Measurements from ENCODE around the gene SPDEF.

DNA sequence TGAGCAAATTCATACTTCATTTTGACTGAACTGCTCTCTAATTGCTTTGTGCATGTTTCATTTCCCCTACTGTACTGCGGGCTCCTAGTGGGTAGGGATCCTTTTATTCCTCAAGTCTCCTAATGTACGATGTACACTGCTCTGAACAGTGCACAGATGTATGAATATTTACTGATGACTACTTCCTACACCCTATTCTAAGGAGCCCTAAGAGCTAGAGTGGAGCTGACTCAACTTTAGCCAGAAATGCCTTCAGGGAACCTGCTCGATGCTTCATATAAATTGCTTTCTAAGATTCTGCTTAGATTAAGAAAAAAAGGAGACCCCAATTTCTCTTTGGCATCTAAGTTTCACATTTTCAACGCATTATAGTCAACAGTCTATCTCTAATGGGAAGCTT is 47.6 kb upstream of the SPDEF start:
- TF ChIP-seq MAX (IDR thresholded peaks at IDR 0.05) (no peak), EP300 (IDR thresholded peaks at IDR 0.05; ENCODE audit: borderline replicate concordance) (no peak), TEAD4 (IDR thresholded peaks at IDR 0.05) (no peak), RAD21 (IDR thresholded peaks at IDR 0.05; ENCODE audit: low read depth) (no peak), ZBTB7A (IDR thresholded peaks at IDR 0.05; ENCODE audit: low read depth) (no peak)
- TF ChIP-seq, protein P1, sequence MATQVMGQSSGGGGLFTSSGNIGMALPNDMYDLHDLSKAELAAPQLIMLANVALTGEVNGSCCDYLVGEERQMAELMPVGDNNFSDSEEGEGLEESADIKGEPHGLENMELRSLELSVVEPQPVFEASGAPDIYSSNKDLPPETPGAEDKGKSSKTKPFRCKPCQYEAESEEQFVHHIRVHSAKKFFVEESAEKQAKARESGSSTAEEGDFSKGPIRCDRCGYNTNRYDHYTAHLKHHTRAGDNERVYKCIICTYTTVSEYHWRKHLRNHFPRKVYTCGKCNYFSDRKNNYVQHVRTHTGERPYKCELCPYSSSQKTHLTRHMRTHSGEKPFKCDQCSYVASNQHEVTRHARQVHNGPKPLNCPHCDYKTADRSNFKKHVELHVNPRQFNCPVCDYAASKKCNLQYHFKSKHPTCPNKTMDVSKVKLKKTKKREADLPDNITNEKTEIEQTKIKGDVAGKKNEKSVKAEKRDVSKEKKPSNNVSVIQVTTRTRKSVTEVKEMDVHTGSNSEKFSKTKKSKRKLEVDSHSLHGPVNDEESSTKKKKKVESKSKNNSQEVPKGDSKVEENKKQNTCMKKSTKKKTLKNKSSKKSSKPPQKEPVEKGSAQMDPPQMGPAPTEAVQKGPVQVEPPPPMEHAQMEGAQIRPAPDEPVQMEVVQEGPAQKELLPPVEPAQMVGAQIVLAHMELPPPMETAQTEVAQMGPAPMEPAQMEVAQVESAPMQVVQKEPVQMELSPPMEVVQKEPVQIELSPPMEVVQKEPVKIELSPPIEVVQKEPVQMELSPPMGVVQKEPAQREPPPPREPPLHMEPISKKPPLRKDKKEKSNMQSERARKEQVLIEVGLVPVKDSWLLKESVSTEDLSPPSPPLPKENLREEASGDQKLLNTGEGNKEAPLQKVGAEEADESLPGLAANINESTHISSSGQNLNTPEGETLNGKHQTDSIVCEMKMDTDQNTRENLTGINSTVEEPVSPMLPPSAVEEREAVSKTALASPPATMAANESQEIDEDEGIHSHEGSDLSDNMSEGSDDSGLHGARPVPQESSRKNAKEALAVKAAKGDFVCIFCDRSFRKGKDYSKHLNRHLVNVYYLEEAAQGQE (IDR thresholded peaks at IDR 0.05; ENCODE audit: low read depth): no peak
